NCI-H524 treated with DMSO at 0.1 percent for 48 hours (cell line): ENCODE results near the gene ITGAD.

Source experiments
- DNase-seq: peaks from one replicate; lab custom pipeline; 2025; lab: John Stamatoyannopoulos, UW

Gene ITGAD

GRCh38 chr16:31393056-31393455 is at the start of gene ITGAD:
ITGAD (plus strand) TSS chr16:31393335; CDS start chr16:31393361, 26 bp downstream.
- DNase-seq: no peak

DNA sequence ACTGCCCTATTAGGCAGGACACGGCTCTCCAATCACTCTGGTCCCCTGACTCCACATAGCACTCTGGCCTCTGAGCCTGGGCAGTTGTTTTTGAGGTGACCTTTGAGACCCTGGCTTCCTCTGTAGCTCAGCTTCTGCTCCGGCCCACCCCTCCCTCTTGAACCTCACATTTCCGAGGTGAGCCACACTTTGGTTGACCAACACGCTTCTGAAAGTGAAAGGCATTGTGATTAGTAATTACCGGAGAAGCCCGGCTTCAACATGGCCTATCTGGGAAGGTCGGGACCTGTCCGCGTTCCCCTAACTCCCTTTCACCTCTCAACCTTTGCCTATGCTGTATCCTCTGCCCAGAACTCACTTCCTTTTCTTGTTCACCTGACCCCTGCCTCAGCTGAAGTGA is 48.4 kb upstream of the ITGAD start:
- DNase-seq: no peak

GRCh38 chr16:31347445-31347844 is 45.7 kb upstream of the ITGAD start:
- DNase-seq: no peak

DNA sequence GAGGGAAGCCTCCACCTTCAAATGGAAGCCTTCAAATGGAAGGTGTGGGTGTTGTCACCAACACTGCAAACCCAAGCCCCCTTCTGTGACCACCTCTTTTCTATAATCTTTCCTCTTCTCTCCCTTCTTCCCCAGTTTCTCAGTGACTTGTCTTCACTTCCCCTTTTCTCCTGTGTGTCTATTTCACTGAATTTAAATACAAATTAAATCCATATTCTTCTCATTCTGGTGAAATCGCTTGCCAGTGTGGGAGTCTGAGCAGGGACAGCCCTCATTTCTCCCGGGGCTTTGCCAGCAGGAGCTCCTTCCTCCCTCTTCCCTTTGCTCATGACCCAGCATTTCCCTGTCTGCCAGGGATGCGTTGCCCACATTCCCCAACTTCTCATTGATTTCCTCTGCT is 44.6 kb upstream of the ITGAD start:
- no peak for DNase-seq

DNA sequence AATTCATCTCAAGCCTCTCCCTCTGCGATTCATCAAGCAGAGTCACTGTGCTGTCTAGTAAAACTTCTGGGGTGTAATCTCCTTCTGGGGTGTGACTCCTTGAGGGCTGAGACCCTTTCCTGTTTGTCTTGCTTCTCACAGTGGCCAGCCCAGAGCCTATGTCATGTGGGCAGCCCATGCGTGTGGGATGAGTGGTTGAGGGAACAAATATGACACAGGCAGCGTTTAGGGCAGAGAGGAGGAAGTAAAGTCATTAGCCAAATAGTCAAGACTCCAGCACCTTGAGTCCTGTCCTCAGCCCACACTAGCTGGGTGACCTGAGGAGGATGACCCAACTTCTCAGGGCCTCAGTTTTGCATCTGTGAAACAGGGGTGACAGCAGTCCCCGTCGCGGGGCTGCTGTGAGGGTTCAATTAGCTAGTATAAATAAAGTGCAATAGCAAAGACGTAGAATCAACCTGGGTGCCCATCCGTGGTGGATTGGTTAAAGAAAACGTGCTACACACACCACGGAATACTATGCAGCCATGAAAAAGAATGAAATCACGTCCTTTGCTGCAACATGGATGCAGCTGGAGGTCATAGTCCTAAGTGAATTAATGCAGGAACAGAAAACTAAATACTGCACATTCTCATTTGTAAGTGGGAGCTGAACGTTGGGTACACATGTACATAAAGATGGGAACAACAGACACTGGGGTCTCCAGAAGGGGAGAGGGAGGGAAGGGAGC is 42.7 kb upstream of the ITGAD start:
- DNase-seq: no peak

DNA sequence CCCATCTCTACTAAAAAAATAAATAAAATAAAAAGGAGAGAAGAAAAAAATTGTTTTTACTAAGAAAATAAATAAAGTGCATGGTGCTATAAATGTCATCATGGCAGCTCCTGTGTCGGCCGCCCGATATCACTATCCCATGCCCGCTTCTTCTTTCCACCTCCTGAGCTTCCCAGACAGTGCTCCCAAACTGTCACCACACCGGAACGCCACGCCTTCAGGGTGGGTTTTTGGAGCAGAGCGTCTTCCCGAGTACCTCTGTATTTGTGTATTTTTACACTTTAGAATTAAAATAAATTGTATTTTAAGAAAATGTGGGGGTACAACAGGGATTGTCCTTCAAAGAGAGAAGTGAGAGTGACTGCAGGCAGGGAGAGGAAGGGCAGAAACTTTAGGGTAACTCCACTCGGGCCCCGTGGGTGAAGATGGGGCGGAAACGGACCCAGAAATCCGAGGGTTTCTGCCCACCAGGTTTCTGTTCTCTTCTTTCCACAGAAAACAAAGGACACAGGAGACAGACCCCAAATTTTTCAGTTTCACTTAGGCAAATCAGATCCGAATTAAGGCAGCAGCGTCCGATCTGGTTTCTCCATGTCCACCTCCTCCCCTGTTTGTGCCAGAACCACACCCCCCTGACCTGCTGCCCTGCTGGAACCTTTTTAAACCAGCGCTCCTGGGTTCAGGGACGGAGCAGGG is 41.7 kb upstream of the ITGAD start:
- no peak for DNase-seq

DNA sequence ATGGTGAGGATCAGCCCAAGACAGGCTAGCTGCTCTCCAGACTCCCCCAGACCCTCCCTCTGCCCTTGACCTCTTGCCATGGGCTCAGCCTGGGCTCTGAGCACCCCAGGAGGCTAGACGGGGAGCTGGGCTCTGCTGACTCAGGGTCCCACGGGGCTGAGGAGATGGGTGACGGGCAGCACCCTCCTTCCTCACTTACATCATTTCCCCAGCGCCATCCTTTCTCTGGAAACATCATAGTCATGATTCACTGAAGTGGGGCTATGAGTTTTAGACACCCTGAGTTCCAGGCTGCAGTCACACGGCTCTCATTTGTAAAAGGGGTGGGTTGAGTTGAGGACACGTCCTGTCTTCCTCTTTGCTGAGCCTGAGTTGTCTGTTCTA is 41.2 kb upstream of the ITGAD start:
- DNase-seq: no peak

DNA sequence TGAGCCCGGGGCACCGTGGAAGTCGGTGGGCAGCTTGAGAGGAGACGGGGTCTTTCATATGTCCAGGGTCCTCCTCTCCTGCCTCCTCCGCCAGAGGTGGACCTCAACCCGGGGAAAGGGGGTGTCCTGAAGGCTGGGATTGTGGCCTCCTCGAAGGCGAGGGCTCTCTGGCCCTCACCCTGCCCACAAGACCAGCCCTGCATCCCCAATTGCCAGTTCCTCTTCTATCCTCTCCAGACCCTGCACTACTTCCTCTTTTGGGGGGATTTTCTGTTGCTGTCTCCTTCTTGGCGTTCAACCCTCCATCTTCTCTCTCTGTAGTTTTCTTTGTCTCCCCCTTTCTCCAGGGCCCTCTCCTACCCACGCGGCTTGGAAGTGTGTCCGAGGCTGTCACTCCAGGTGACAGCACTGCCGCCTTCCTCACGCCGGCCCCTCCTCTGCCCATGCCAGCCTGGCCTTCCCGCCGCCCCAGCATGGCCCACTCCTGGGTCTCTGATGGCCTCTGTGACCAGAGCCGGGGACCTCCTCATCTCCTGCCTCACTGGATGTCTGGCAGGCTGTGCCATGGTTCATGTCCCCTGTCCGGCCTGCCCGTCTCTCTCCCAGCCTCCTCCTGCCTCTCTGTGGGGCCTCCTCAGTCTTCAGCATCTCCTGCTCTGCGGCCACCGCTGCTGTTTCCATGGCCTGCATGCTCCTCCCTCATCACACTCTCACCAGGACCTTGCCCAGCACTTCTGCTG is 40.6 kb upstream of the ITGAD start:
- no peak for DNase-seq

DNA sequence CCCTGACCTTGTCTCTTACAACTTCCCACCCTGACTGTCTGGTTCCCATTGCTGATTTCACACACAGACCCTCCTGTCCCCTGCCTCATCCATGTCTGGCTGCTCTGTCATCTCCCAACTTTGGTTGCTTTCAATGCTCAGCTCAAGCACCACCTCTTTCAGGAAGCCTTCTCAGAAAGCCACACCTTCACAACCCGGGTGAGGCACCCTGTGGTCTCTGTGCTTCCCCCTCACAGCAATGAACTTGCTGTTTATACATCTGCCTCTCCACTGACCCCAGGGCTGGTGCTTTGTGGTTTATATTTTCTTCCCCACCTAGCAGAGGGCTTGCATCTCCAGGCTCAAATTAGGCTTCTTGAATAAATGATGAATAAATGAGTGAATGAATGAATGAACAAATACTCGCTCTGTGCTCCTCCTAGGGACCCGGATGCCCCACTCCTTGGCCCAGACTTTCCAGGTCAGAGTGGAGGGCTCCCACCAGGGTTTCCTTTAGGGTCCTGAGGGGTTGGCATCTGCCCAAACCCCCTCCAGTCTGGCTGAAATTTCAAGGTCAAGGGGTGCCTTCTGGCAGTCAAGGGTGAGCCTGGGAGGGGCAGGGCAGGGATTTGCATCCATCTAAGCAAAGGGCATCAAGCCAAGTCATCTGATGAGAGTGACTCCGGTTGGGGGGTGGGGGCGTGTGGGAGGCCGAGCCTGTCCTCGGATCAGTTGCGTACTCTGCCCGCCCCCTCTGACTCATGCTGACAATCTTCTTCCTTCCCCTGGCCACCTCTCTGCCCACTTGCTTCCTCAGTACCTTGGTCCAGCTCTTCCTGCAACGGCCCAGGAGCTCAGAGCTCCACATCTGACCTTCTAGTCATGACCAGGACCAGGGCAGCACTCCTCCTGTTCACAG is 38.5 kb upstream of the ITGAD start, which contains the start of gene ITGAX:
Gene ITGAX, plus strand, starts transcription at position 783 of the 898 bp plus-strand sequence. Its CDS starts 79 bp downstream, at position 862.
- DNase-seq: no peak

DNA sequence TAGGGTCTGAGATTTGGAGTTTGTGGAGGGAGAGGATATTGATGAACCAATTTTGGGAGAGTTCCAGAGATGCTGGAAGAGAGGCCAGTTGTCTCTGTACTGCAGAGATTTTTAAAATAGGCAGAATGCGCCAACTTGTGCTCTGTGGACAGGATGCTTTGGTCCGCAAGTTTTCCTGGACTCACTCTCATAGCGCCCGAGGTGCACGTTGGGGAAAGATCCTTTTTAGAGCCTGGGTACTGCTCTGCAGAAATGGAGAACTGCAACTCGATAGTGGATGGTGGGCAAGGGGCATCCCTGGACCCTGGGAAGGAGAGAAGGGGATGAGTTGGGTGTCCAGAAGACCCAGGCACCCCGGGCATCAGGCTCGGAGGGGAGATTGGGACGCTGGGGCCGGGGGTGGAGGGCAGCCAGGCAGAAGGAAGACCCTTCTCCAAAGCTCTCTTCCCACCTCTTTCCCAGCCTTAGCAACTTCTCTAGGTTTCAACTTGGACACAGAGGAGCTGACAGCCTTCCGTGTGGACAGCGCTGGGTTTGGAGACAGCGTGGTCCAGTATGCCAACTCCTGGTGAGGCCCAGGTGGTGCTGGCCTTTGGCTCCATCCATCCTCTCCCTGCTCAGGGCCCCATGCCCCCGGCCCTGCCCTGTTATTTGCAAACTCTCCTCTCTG is 37.6 kb upstream of the ITGAD start:
- DNase-seq: no peak

DNA sequence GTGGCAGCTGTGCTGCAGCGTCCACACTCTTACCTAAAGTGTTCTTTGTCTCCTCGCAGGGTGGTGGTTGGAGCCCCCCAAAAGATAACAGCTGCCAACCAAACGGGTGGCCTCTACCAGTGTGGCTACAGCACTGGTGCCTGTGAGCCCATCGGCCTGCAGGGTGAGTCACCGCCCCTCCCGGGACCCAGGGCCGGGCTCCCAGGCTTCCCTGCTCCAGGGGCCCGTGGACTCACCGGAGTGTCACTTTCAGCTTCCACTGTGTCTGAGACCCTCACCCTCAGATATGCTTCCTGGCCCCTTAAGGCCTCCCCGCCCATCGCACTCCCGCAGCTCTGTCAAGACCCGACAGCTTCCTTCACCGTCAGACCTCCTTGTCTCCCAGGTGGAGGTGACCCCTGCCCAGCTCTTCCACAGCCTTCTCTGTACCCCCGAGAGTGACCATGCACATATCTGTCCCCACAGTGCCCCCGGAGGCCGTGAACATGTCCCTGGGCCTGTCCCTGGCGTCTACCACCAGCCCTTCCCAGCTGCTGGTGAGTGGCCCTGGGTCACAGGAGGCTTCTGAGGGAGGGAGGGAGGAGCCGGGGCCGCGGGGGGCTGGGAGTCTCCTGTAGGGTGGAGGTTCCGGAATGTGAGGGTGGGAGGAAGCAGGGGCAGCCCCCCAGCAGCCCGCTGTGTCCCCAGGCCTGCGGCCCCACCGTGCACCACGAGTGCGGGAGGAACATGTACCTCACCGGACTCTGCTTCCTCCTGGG is 36.4 kb upstream of the ITGAD start:
- DNase-seq: no peak

DNA sequence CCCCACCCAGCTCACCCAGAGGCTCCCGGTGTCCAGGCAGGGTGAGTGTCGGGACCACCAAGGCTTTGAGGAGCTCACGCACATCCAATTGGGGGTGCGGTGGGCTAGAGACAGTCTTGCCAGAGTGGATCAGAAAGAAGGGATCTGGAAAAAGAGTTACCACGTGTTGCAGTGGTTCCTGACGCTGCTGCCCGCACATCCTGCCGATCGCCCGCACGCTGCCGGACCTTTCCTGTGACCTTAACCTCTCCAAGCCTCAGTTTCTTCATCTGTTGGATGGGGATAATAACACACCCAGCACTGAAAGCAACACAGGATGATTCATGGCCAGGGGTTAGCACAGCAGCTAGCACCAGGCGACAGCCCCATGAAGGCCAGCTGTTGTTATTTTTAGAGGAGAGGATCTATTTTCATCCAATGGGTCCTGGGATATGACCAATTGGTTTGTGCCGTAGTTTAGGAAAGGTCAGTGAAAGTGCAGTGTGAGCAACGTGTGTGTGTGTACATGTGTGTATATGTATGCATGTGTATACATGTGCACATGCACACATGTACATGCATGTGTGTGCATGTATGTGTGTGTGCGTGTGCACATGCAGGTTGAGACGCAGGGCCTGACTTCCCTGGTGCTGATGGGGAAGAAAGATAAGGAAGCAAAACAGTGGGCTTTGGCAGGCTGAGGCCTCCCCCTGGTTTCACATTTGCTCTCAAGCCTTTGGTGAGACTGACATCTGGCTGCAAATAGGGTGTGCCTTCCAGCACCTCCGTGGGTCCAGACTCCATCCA is 35.6 kb upstream of the ITGAD start:
- no peak for DNase-seq

DNA sequence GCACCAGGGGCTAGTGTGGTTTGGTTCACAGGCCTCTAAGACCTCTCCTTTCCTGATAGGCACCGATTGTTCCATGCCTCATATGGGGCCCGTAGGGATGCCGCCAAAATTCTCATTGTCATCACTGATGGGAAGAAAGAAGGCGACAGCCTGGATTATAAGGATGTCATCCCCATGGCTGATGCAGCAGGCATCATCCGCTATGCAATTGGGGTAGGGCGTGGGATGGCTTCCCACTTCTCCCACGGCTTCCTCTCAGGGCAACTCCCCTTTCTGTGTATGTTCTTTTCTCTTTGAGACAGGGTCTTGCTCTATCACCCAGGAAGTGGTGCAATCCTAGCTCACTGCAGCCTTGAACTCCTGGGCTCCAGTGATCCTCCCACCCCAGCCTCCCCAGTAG is 32.9 kb upstream of the ITGAD start:
- DNase-seq: no peak

DNA sequence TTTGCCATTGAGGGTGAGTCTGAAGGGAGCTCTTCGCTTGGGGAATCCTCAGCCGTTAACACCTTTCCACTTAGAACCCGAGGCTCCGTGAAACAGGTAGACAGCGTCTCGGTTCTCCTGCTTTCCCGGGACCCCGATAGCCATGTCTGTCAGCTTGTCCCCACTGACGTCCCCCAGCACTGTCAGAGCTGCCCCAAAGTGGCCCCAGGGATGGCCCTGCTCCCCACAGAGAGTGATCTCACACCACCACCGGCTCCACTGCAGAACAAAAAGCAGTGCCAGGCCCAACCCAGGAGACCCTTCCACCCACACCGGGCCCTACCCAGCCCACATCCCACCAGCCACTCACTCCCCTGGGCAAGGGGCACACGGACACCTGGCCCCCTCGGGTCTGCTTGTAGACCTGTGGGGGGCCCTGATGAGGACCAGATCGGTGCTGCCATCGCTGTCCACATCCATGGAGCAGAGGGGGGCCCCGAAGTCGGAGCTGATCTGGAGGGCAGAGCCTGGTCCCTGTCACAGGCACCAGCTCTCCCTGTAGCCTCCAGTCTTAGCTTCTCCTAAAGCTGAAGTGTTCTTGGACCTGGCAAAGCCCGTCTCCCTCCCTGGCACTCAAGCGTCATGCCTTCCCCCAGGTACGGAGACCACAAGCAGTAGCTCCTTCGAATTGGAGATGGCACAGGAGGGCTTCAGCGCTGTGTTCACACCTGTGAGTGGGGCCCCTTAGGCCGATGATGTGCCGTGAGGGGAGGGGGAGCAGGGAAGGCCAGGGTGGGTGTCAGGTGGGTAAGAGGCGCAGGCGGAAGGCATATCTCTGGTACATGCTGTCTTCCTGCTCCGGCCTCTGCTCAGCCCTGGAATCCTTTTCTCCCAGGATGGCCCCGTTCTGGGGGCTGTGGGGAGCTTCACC is 31.7 kb upstream of the ITGAD start:
- DNase-seq: no peak

GRCh38 chr16:31362476-31363405 is 30.4 kb upstream of the ITGAD start:
- no peak for DNase-seq

DNA sequence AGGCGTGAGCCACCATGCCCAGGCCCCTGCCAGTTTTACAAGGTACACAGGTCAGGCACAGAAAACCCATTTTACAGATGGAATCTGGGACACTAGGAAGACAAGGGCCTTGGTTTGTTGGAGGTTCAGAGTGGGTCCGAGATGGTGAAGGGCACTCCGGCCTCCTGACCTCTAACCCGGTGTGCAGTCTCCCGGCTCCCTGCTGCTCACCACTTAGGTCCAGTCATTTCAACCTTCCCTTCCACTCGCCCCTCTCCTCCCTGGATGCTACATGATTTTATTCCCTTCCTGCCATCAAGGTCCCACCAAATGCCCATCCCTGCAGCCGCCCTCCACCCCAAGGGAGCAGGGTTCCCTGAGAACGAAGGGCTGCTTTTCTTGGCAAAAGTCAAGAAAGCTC is 29.4 kb upstream of the ITGAD start:
- DNase-seq: no peak

GRCh38 chr16:31364421-31364820 is 28.7 kb upstream of the ITGAD start:
- DNase-seq: no peak
